Spleen (tissue), 11 donors: ENCODE measurements around the gene NRIP2. TPM values are rescaled to one million over a fixed set of nuclear protein-coding genes. Genes with fewer than 3 reads are reported as not detected.
A peak's percentile ranks its signal among the peaks of the same experiment; 100 is the strongest.

ENCODE experiments used
- DNase-seq: peaks from one replicate; pipeline ENCODE4 v3.0.0-alpha.2; 2020
- H3K27ac ChIP-seq, 8 donors: fragments of 200-600 bp; sonication (generic) in 7 of 8; 1 replicate in 4 of 8; 2 replicates in 4 of 8; pipeline versions ENCODE4 v1.5.0 to v1.8.0; 2016 to 2021; ENCODE audit warnings: inconsistent platforms in 4 of 8, mild to moderate bottlenecking in 4 of 8, moderate library complexity in 1 of 8
- H3K27me3 ChIP-seq, 7 donors: fragments of 200-600 bp; sonication (generic) in 6 of 7; replicated peaks in 1 of 7; 1 replicate in 4 of 7; 2 replicates in 3 of 7; pipeline versions ENCODE4 v1.5.0 to v1.8.0; 2016 to 2021; ENCODE audit warnings: inconsistent platforms in 3 of 7, mild to moderate bottlenecking in 1 of 7
- H3K36me3 ChIP-seq, 6 donors: fragments of 200-600 bp; sonication (generic) in 5 of 6; 1 replicate in 4 of 6; 2 replicates in 2 of 6; pipeline versions ENCODE4 v1.5.0 to v1.8.0; 2016 to 2021; ENCODE audit warnings: inconsistent platforms in 2 of 6
- H3K4me1 ChIP-seq, 6 donors: fragments of 200-600 bp; sonication (generic) in 5 of 6; 1 replicate in 3 of 6; 2 replicates in 3 of 6; pipeline versions ENCODE4 v1.5.0 to v1.8.0; 2016 to 2021; ENCODE audit warnings: inconsistent platforms in 3 of 6
- H3K4me3 ChIP-seq, 8 donors: fragments of 200-600 bp; sonication (generic) in 7 of 8; 1 replicate in 4 of 8; 2 replicates in 4 of 8; pipeline versions ENCODE4 v1.5.0 to v1.8.0; 2016 to 2021; ENCODE audit warnings: inconsistent platforms in 4 of 8, mild to moderate bottlenecking in 4 of 8, moderate library complexity in 2 of 8
- H3K9me3 ChIP-seq, 8 donors: fragments of 200-600 bp; sonication (generic) in 7 of 8; 1 replicate in 4 of 8; 2 replicates in 4 of 8; pipeline versions ENCODE4 v1.5.0 to v1.8.0; 2016 to 2021; ENCODE audit warnings: inconsistent platforms in 4 of 8
- CTCF ChIP-seq, 11 experiments: fragments of 200-600 bp in 7 of 11; fragments of 450-650 bp in 4 of 11; sonication (generic) in 4 of 11; IDR thresholded peaks in 8 of 11; conservative IDR thresholded peaks in 3 of 11; 1 replicate in 7 of 11; 2 replicates in 4 of 11; pipeline versions ENCODE4 v1.4.0 to v1.8.0; 2016 to 2021; ENCODE audit warnings: antibody characterized with exemption in 11 of 11, inconsistent platforms in 4 of 11, mild to moderate bottlenecking in 1 of 11
- POLR2A ChIP-seq, 3 donors: fragments of 450-650 bp; IDR thresholded peaks; one replicate each; pipeline ENCODE4 v1.5.1; 2017; ENCODE audit warnings: antibody characterized with exemption in 3 of 3, mild to moderate bottlenecking in 1 of 3
- POLR2AphosphoS5 ChIP-seq, 3 donors: sonication (generic); formaldehyde crosslinking; IDR thresholded peaks; one replicate each; pipeline ENCODE4 v1.5.1; 2017; ENCODE audit warnings: antibody characterized with exemption in 3 of 3
- WGBS, 5 donors: extraction: QIAGEN DNeasy Blood & Tissue Kit in 3 of 5; methylation state at CpG; one replicate each; pipeline versions ENCODE4 v1.1.5 to v1.1.7; 2013 to 2018; 5-methylcytosine and 5-hydroxymethylcytosine counted together
- intact Hi-C: fragments of 100-400 bp; cut with DNase I; formaldehyde crosslinking; loops from one replicate; pipeline ENCODE4 v1.15.0; 2023; ENCODE audit warnings: low total_unique reads
- polyA plus RNA-seq, 3 donors: library from polyadenylated mRNA; stranded (reverse); fragments of 200-250 nt; gene quantifications; one replicate each; pipeline ENCODE4 v1.2.1, GENCODE V29; 2013
- total RNA-seq, 7 donors: library from RNA; depleted of rRNA in 3 of 7; stranded (reverse); fragments of >200 nt in 3 of 7; fragmentation: NEBNext Ultra II Directional in 4 of 7; extraction: Animal tissue kit (Norgen Biotek cat#: 25700) in 4 of 7; gene quantifications; one replicate each; pipeline versions ENCODE4 v1.1.0 to v1.2.1, GENCODE V29; 2016 to 2021
- donor health status: healthy with polysubstance abuse.
- donor health status: DM: no; HTN: no; CAD: no; lungs with moderate emphysema.
- donor health status: DM: no; HTN: no; CAD: no.
- donor health status: Bipolar disorder and iron deficiency.
- donor health status: healthy.
- donor health status: DM: no; HTN: no; CAD: no.
- donor health status: DM: yes; HTN: yes; CAD: no.

NRIP2 gene
- total and polyA plus RNA-seq, 10 donors, result 1.3 to 18.8 (median 10.5) TPM

DNA sequence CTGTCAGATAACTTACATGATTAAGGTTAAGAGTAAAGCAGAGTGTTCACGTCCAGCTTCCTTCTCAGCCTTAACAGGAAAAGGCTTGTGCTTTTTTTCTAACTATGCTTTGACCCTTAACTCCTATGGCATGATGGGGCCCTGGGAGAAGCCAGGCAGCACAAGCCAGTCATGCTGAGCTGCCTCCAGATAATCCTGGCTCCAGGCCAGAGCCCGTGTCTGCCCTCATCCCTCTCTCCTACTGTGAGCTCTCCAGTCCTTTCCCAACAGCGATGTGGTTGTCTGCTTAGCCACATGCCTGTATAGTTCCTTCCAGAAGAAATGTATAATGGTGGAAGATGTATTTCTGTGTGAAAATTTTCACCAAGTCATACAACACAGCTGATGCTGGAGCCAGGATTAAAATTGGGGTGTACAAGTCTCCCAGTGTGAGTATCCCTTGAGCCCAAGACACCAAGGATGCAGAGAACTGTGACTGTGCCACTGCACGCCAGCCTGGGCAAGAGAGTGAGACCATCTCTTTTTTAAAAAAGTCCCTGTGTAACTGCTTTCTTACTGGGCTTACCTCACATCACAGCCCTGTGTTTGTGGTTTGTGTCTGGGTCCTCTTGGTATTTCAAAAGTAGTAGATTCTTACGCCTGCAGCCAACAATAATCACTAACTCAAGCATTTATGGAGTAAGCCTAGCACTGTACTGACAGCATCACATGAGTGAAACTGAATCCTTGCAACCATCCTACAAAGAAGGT lies 30.3 kb downstream of the NRIP2 start:
- peak; percentile 66 for DNase-seq
- 61 to 77% (median 66%) methylated on average over 5 of the region's 5 CpGs for WGBS, 5 donors
- Histone ChIP-seq H3K4me1 (peaks cover 0 to 24% (median 4%) of the 10 kb centered on the region in 6 donors), H3K9me3 (no peaks in the 10 kb centered on the region), H3K4me3 (no peak overlapping the region), H3K36me3 (peaks cover 4 to 66% (median 55%) of the 10 kb centered on the region in 6 donors), H3K27ac (peak overlapping the region in 4 of 8 donors; percentile 2 to 57 (median 40)), H3K27me3 (no peaks in the 10 kb centered on the region)
- no peak for TF ChIP-seq POLR2A (IDR thresholded peaks at IDR 0.05)
- TF ChIP-seq CTCF (IDR thresholded peaks at IDR 0.05 in 8 of 11, conservative IDR thresholded peaks at IDR 0.05 in 3 of 11), result no peak
- peak in 2 of 3 donors; percentile 18 to 32 for TF ChIP-seq POLR2AphosphoS5 (IDR thresholded peaks at IDR 0.05)
- intact Hi-C loops, result no loop called here

GRCh38 chr12:2803635-2804392 lies 31.0 kb downstream of the NRIP2 start:
- Histone ChIP-seq H3K4me3 (no peak overlapping the region), H3K36me3 (peaks cover 9 to 73% (median 61%) of the 10 kb centered on the region in 6 donors), H3K4me1 (peaks cover 0 to 24% (median 4%) of the 10 kb centered on the region in 6 donors), H3K27ac (peak overlapping the region in 4 of 8 donors; percentile 2 to 57 (median 40)), H3K27me3 (no peaks in the 10 kb centered on the region), H3K9me3 (no peaks in the 10 kb centered on the region)
- WGBS, 5 donors, result 62 to 80% (median 73%) methylated on average over 7 of the region's 7 CpGs
- DNase-seq, result peak; percentile 19
- TF ChIP-seq CTCF (IDR thresholded peaks at IDR 0.05 in 8 of 11, conservative IDR thresholded peaks at IDR 0.05 in 3 of 11), result no peak
- no peak for TF ChIP-seq POLR2AphosphoS5 (IDR thresholded peaks at IDR 0.05)
- TF ChIP-seq POLR2A (IDR thresholded peaks at IDR 0.05), result no peak
- intact Hi-C loops, result no loop called here

- peak; percentile 59 for DNase-seq
- 87 to 94% (median 89%) methylated on average over 16 of the region's 16 CpGs for WGBS, 5 donors
- no peaks in the 10 kb centered on the region for H3K9me3 ChIP-seq
- intact Hi-C loops, result no loop called here
- no peak overlapping the region for H3K27ac ChIP-seq
- TF ChIP-seq CTCF (IDR thresholded peaks at IDR 0.05 in 8 of 11, conservative IDR thresholded peaks at IDR 0.05 in 3 of 11) (no peak), POLR2AphosphoS5 (IDR thresholded peaks at IDR 0.05) (no peak), POLR2A (IDR thresholded peaks at IDR 0.05) (no peak)
- peaks cover 9 to 46% (median 21%) of the 10 kb centered on the region in 6 donors for H3K4me1 ChIP-seq
- H3K36me3 ChIP-seq, result peaks cover 13 to 92% (median 76%) of the 10 kb centered on the region in 6 donors
- H3K4me3 ChIP-seq, result no peak overlapping the region
- H3K27me3 ChIP-seq, result no peaks in the 10 kb centered on the region
These were observed 33.6 kb downstream of the NRIP2 start for GRCh38 chr12:2801044-2801783.
